Activated naive CD4-positive, alpha-beta T cell treated with anti-CD3 and anti-CD28 coated beads for 36 hours (primary cell): ENCODE results near the gene STKLD1. TPM values are rescaled to one million over a fixed set of nuclear protein-coding genes. Genes with fewer than 3 reads are reported as not detected.
"Not testable (repeated sequence)": the region's sequence is repeated elsewhere in the genome, so short reads cannot be mapped to it uniquely, and the experiment has no call there.

Source experiments
- CTCF ChIA-PET: fragments of 350-600 bp; sonication (Branson Sonifier 250); formaldehyde crosslinking; loops from one replicate; lab custom pipeline; 2021; ENCODE audit warnings: antibody characterized with exemption; lab: Charles Lee
- DNase-seq: peaks from one replicate; pipeline ENCODE4 v3.0.0-alpha.2; 2020
- H3K27ac Mint-ChIP-seq: one replicate; pipeline ENCODE4 v1.8.0; 2021; ENCODE audit warnings: mild to moderate bottlenecking, mixed read lengths
- H3K27me3 Mint-ChIP-seq: one replicate; pipeline ENCODE4 v1.8.0; 2021; ENCODE audit warnings: low read depth, mixed read lengths
- H3K36me3 Mint-ChIP-seq: one replicate; pipeline ENCODE4 v1.8.0; 2021; ENCODE audit warnings: low read depth, mixed read lengths
- H3K4me1 Mint-ChIP-seq: one replicate; pipeline ENCODE4 v1.8.0; 2021; ENCODE audit warnings: low read depth, mixed read lengths
- H3K4me3 Mint-ChIP-seq: one replicate; pipeline ENCODE4 v1.8.0; 2021; ENCODE audit warnings: mild to moderate bottlenecking, moderate library complexity, mixed read lengths
- H3K9me3 Mint-ChIP-seq: one replicate; pipeline ENCODE4 v1.8.0; 2021; ENCODE audit warnings: mixed read lengths
- intact Hi-C: fragments of 100-400 bp; cut with micrococcal nuclease; formaldehyde crosslinking; loops from one replicate; pipeline ENCODE4 v1.15.1; 2023
- total RNA-seq, 2 experiments: library from RNA; stranded (reverse); gene quantifications; one replicate each; pipeline ENCODE4 v1.2.3, GENCODE V29; 2021

The STKLD1 gene
- total RNA-seq, 2 experiments from 2014 or later: 0.35 to 0.41 TPM

DNA sequence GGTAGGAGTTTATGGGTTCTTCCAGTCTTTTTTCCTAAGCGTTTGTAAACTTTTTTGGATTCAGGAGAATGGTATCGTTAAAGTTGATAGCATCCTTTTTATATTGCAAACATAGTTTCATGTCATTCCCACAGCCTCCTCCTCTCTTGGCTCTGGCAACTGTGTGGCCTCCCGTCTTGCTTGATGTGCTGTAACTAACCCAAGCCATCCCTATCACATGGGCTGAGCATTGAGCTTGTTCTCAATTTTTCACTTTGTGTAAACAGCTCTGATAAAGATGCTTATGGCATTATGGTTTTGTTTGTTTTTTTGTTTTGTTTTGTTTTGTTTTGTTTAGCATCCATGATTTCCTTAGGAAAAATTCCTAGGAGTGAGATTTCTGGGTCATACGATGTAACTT is 4.6 kb downstream of the STKLD1 start:
- H3K36me3 Mint-ChIP-seq: no peaks in the 10 kb centered on the region
- no peak overlapping the region for H3K27ac Mint-ChIP-seq
- H3K27me3 Mint-ChIP-seq: no peaks in the 10 kb centered on the region
- CTCF ChIA-PET: interaction anchor here (0.6 kb wide), 1 partner anchor 14 kb away, joined by 4 read pairs; no protein-coding TSS in a partner anchor
- H3K9me3 Mint-ChIP-seq: no peaks in the 10 kb centered on the region
- H3K4me1 Mint-ChIP-seq: peaks cover 1% of the 10 kb centered on the region
- H3K4me3 Mint-ChIP-seq: no peak overlapping the region
- intact Hi-C loops: no loop called here
- DNase-seq: no peak

DNA sequence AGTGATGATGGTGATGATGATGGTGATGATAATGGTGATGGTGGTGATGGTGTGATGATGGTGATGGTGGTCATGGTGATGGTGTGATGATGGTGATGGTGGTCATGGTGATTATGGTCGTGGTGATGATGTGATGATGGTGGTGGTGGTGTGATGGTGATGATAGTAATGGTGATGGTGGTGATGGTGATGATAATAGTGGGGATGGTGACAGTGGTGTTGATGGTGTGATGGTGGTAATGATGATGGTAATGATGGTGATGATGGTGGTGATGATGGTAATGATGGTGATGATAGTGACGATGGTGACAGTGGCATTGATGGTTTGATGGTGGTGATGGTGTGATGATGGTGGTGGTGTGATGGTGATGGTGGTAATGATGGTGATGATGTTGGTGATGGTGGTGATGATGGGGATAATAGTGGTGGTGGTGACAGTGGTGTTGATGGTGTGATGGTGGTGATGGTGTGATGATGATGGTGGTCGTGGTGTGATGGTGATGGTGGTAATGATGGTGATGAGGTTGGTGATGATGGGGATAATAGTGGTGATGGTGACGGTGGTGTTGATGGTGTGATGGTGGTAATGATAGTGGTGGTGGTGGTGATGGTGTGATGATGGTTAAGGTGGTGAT is 6.5 kb downstream of the STKLD1 start:
- Mint-ChIP-seq H3K4me1 (no peaks in the 10 kb centered on the region), H3K27me3 (no peaks in the 10 kb centered on the region), H3K27ac (no peak overlapping the region), H3K9me3 (no peaks in the 10 kb centered on the region), H3K36me3 (no peaks in the 10 kb centered on the region), H3K4me3 (no peak overlapping the region)
- intact Hi-C loops: no loop called here
- CTCF ChIA-PET: no interaction called here
- no peak for DNase-seq

DNA sequence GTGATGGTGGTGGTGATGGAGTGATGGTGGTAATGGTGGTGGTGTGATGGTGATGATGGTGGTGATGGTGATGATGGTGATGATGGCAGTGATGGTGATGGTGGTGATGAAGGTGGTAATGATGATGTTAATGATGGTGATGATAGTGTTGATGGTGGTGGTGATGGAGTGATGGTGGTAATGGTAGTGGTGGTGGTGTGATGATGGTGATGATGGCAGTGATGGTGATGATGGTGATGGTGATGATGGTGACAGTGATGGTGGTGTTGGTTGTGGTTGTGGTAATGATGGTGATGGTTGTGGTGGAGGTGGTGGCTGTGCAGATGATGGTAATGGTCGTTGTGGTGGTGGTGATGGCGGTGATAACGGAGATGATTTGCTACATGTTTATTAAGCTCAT is 7.3 kb downstream of the STKLD1 start:
- Mint-ChIP-seq H3K4me1 (no peaks in the 10 kb centered on the region), H3K27me3 (no peaks in the 10 kb centered on the region), H3K27ac (no peak overlapping the region), H3K36me3 (no peaks in the 10 kb centered on the region), H3K4me3 (no peak overlapping the region), H3K9me3 (no peaks in the 10 kb centered on the region)
- intact Hi-C loops: no loop called here
- no peak for DNase-seq
- CTCF ChIA-PET: interaction anchor here (0.7 kb wide), 1 partner anchor 294 kb away, joined by 3 read pairs; no protein-coding TSS in a partner anchor

DNA sequence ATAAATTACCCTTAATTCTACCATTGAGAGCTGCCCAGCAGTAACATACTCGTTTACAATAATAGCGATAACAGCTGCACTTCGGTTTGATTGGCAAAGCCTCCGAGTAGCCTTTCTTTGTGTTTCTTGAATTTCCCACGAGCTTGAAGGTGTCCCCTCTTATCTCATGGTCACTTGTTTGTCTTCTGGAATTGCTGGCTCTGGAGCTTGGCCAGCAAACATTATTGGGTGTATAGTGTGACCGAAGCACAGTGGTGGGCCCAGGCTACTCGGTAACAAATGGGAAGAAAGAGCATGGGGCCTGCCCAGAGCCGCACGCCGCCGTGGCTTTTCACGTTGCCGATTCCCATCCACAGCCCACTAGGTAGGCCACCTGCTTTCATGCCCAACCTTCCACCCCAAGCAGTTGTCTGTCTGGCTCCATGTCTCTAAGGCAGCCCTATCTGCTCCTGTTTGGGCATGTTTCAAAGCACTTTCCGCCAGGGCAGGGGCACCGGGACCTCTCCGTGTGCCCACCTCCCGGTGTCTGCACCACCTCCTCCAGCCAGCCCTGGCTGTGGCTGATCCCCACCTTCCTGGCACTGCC is 8.7 kb downstream of the STKLD1 start:
- intact Hi-C loops: no loop called here
- Mint-ChIP-seq H3K4me1 (no peaks in the 10 kb centered on the region), H3K36me3 (no peaks in the 10 kb centered on the region), H3K4me3 (no peak overlapping the region), H3K27ac (no peak overlapping the region), H3K27me3 (no peaks in the 10 kb centered on the region), H3K9me3 (no peaks in the 10 kb centered on the region)
- CTCF ChIA-PET: no interaction called here
- no peak for DNase-seq

DNA sequence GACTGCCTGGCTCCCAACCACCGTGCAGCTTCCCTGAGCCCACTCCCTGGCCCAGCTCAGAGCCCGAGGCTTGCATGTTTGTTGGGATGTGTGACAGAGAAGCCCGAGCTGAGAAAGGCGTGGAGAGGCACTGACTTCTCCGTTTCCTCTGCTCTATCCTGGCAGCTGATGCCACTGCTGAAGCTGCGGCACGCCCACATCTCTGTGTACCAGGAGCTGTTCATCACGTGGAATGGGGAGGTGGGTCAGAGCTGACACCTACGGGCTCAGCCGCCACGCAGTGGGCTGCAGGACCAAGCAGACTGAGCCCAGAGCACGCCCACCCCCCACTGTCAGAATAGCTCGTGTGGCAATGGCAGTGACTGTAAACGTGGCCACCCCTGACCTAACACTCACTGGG is 9.3 kb downstream of the STKLD1 start:
- Mint-ChIP-seq H3K4me3 (no peak overlapping the region), H3K36me3 (no peaks in the 10 kb centered on the region), H3K27ac (no peak overlapping the region), H3K4me1 (no peaks in the 10 kb centered on the region), H3K27me3 (no peaks in the 10 kb centered on the region), H3K9me3 (no peaks in the 10 kb centered on the region)
- CTCF ChIA-PET: no interaction called here
- DNase-seq: no peak
- intact Hi-C loops: no loop called here

DNA sequence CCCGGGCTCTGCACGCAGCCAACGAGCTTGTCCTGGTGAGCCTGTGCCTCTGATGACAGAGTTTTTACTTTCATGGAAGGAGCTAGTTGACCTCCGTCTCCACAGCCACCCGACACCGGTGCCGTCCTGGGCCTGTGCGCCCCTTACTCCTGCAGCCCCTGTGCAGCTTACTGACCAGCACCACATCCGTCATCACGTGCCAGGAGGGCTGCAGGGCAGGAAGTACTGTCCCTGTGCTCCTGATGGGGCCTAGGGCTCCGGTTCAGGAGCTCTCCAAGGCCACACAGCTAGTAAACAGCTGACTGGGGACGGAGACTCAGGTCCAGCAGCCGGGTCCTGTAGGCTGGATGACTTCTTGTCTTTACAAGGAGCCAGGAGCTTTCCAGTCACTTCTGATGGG is 10.2 kb downstream of the STKLD1 start:
- no peaks in the 10 kb centered on the region for H3K4me1 Mint-ChIP-seq
- intact Hi-C loops: no loop called here
- DNase-seq: no peak
- CTCF ChIA-PET: interaction anchor here (0.6 kb wide), 1 partner anchor 241 kb away, joined by 6 read pairs; no protein-coding TSS in a partner anchor
- no peaks in the 10 kb centered on the region for H3K27me3 Mint-ChIP-seq
- no peaks in the 10 kb centered on the region for H3K9me3 Mint-ChIP-seq
- no peak overlapping the region for H3K27ac Mint-ChIP-seq
- H3K4me3 Mint-ChIP-seq: no peak overlapping the region
- no peaks in the 10 kb centered on the region for H3K36me3 Mint-ChIP-seq

DNA sequence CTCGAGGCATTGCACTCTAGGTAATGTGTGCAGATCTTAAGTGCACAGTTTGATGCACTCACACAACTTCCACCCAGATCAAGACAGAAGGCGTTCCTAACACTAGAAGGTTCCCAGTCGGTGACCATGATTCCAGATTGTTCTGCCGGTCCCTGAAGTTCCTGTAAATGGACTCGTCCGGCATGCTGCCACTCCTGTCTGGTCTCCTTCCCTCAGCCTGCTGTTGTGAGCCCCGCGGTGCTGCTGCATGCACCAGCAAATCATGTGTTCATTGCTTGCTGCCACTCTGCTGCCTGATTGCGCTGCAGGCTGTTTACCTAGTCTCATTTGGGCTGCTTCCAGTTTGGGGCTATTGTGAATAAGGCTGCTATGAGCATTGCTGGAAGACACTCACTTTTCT is 11.5 kb downstream of the STKLD1 start:
- DNase-seq: no peak
- no peak overlapping the region for H3K27ac Mint-ChIP-seq
- H3K4me1 Mint-ChIP-seq: no peaks in the 10 kb centered on the region
- no peak overlapping the region for H3K4me3 Mint-ChIP-seq
- intact Hi-C loops: no loop called here
- no peaks in the 10 kb centered on the region for H3K36me3 Mint-ChIP-seq
- no peaks in the 10 kb centered on the region for H3K9me3 Mint-ChIP-seq
- H3K27me3 Mint-ChIP-seq: no peaks in the 10 kb centered on the region
- CTCF ChIA-PET: no interaction called here

DNA sequence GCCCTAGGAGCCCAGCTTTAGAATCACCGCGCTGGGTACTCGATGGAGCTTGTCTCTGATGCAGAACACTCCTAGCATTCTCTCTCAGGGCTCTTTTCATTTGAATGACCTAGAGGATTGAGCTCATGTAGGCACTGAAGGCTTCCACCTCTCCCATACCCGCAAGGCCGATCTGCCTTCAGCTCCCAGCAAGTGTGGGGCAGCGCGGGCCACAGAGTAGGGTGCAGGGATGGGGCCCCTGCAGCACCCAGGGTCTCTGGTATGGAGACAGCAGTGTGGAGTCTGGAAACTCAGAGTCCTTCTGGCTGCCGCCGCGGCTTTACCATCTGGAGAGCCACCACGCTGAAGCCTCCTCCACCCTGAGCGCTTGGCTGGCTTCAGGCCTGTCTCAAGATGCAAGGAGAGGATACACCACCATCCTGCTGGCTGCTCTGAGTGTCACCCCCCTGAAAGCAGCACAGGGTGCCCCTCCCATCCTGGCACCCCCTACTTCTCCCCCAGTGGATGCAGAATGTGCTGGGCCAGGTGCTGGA is 12.9 kb downstream of the STKLD1 start:
- H3K9me3 Mint-ChIP-seq: no peaks in the 10 kb centered on the region

DNA sequence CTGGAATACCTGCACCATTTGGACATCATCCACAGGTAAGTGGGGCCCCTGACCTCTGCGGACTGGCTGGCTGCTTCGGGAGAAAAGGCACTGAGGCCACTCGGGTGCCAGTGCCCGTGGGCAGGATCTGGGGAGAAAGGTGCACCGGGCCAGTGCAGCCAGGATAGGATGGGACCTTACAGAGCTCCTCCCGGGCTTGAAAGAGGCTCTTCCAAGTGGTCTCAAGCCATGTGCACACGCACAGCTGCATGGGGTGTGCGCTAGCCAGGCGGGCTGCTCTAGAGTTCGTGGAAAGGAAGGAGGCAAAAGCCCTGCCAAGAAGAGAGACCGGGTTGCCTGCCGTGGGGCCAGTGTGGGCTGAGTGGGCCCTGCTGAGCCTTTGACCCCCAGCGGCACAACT is 13.4 kb downstream of the STKLD1 start:
- Mint-ChIP-seq H3K27me3 (no peaks in the 10 kb centered on the region), H3K4me1 (no peaks in the 10 kb centered on the region), H3K9me3 (no peaks in the 10 kb centered on the region), H3K27ac (no peak overlapping the region), H3K4me3 (no peak overlapping the region), H3K36me3 (no peaks in the 10 kb centered on the region)
- intact Hi-C loops: no loop called here
- CTCF ChIA-PET: interaction anchor here (0.5 kb wide), 1 partner anchor 30 kb away, joined by 3 read pairs; no protein-coding TSS in a partner anchor
- no peak for DNase-seq

More for the DNA sequence above, 12.9 kb downstream of the STKLD1 start:
- Mint-ChIP-seq H3K27me3 (no peaks in the 10 kb centered on the region), H3K36me3 (no peaks in the 10 kb centered on the region), H3K4me3 (no peak overlapping the region), H3K4me1 (no peaks in the 10 kb centered on the region), H3K27ac (no peak overlapping the region)
- no peak for DNase-seq
- intact Hi-C loops: no loop called here
- CTCF ChIA-PET: no interaction called here

DNA sequence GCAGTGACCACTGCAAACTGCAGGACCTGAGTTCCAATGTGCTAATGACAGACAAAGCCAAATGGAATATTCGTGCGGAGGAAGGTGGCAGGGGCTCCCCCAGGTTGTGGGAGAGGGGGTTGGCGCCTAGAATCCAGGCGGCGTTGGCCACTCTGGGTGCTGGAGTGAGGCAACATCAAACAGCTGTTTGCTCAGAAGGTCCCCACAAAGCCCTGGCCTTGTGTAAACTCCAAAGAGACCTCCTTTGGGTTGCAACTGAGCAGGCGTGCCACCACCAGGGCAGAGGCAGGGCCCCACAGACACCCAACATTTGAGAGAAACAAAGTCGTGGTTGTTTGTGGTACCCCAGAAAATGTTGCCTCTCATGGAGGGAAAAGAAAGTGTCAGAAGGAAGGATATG is 14.5 kb downstream of the STKLD1 start:
- DNase-seq: no peak
- no peaks in the 10 kb centered on the region for H3K36me3 Mint-ChIP-seq
- H3K4me1 Mint-ChIP-seq: no peaks in the 10 kb centered on the region
- intact Hi-C loops: no loop called here
- no peaks in the 10 kb centered on the region for H3K9me3 Mint-ChIP-seq
- H3K27ac Mint-ChIP-seq: no peak overlapping the region
- H3K27me3 Mint-ChIP-seq: no peaks in the 10 kb centered on the region
- no peak overlapping the region for H3K4me3 Mint-ChIP-seq
- CTCF ChIA-PET: no interaction called here

DNA sequence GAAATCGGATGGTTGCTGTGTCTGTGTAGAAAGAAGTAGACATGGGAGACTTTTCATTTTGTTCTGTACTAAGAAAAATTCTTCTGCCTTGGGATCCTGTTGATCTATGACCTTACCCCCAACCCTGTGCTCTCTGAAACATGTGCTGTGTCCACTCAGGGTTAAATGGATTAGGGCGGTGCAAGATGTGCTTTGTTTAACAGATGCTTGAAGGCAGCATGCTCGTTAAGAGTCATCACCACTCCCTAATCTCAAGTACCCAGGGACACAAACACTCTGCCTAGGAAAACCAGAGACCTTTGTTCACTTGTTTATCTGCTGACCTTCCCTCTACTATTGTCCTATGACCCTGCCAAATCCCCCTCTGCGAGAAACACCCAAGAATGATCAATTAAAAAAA is 15.3 kb downstream of the STKLD1 start:
- H3K27ac Mint-ChIP-seq, DNase-seq, H3K36me3 Mint-ChIP-seq, CTCF ChIA-PET, H3K27me3 Mint-ChIP-seq, H3K9me3 Mint-ChIP-seq, H3K4me1 Mint-ChIP-seq, intact Hi-C loops, H3K4me3 Mint-ChIP-seq: not testable (repeated sequence)

DNA sequence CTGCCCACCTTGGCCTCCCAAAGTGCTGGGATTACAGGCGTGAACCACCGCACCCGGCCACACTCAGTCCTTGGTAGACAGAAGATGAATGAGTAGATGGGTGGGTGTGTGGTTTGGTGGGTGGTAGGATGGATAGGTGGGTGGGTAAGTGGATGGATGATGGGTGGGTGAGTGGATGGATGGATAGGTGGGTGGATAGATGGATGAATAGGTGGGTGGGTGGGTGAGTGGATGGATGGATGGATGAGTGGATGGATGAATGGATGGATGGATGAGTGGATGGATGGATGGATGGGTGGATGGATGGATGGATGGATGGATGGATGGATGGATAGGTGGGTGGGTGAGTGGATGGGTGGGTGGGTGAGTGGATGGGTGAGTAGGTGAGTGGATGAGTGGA is 16.1 kb downstream of the STKLD1 start:
- CTCF ChIA-PET: not testable (repeated sequence)

DNA sequence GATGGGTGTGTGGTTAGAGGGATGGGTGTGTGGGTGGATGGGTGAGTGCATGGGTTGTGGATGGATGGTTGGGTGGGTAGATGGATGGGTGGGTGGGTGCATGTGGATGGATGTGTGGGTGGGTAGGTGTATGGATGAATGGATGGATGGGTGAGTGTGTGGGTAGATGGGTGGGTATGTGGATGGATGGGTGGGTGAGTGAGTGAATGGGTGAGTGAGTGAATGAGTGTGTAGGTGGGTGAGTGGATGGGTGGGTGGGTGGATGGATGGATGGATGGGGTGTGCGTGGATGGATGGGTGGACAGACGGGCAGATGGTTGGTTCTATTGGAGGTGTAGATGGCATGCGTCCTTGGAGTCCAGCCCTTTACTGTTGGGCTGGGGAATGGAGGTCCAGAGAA is 17.2 kb downstream of the STKLD1 start:
- no peak overlapping the region for H3K27ac Mint-ChIP-seq
- intact Hi-C loops: no loop called here
- H3K4me3 Mint-ChIP-seq: no peak overlapping the region
- CTCF ChIA-PET: no interaction called here
- DNase-seq: no peak
- H3K36me3 Mint-ChIP-seq: no peaks in the 10 kb centered on the region
- H3K27me3 Mint-ChIP-seq: no peaks in the 10 kb centered on the region
- H3K9me3 Mint-ChIP-seq: no peaks in the 10 kb centered on the region
- no peaks in the 10 kb centered on the region for H3K4me1 Mint-ChIP-seq

More for the DNA sequence above, 16.1 kb downstream of the STKLD1 start:
- intact Hi-C loops, H3K4me1 Mint-ChIP-seq, H3K36me3 Mint-ChIP-seq, H3K27ac Mint-ChIP-seq, DNase-seq, H3K9me3 Mint-ChIP-seq, H3K27me3 Mint-ChIP-seq, H3K4me3 Mint-ChIP-seq: not testable (repeated sequence)
